ENCODE measurements around the gene BSND. TPM values are rescaled to one million over a fixed set of nuclear protein-coding genes. Genes with fewer than 3 reads are reported as not detected.

Gene BSND
- total RNA-seq, 2 donors from 2014 or later: 0.13 to 0.20 TPM

DNA sequence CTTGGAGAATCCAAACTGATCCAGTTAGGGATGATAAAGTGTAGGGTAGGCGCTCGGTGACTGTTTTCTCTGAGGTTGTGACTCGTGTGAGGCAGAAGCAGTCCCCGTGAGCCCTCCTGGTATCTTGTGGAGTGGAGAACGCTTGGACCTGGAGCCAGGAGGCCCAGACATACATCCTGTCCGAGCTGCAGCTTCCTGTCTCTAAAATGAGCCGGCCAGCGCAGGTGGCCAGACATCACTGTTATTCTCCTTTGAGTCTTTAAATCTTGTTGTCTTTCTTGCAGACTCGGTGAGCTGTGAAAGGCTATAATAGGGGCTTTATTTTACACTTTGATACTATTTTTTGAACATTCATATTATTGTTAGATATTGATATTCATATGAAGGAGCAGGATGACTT, 52.9 kb downstream of the BSND start:
- no peak for DNase-seq
- H3K27me3 ChIP-seq (ENCODE audit: control insufficient read depth, insufficient read depth, low read length, poor library complexity, severe bottlenecking): no peaks in the 10 kb centered on the region
- H3K9me3 ChIP-seq (ENCODE audit: control insufficient read depth, low read length): no peaks in the 10 kb centered on the region
- H3K4me1 ChIP-seq (ENCODE audit: control insufficient read depth, insufficient read depth, low read length): peaks cover 5% of the 10 kb centered on the region
- Mint-ChIP-seq H3K27me3 (ENCODE audit: insufficient read depth) (no peaks in the 10 kb centered on the region), H3K9me3 (no peaks in the 10 kb centered on the region), H3K4me3 (no peak overlapping the region), H3K4me1 (peaks cover 8% of the 10 kb centered on the region), H3K27ac (no peak overlapping the region), H3K36me3 (ENCODE audit: low read depth) (peaks cover 27% of the 10 kb centered on the region)
- H3K4me3 ChIP-seq (ENCODE audit: low read length): no peak overlapping the region
- H3K36me3 ChIP-seq (ENCODE audit: control insufficient read depth, insufficient read depth, low read length): peaks cover 3% of the 10 kb centered on the region
- 82 to 87% methylated on average over 6 to 9 of the region's 9 CpGs for WGBS, 2 experiments (ENCODE audit: insufficient coverage in 1 of 2, insufficient read length in 1 of 2)
- no peak overlapping the region for H3K9ac ChIP-seq (ENCODE audit: extremely low read depth, low read length, poor library complexity, severe bottlenecking)
- H3K27ac ChIP-seq (ENCODE audit: low read depth, low read length): no peak overlapping the region
- TF ChIP-seq, protein P1, sequence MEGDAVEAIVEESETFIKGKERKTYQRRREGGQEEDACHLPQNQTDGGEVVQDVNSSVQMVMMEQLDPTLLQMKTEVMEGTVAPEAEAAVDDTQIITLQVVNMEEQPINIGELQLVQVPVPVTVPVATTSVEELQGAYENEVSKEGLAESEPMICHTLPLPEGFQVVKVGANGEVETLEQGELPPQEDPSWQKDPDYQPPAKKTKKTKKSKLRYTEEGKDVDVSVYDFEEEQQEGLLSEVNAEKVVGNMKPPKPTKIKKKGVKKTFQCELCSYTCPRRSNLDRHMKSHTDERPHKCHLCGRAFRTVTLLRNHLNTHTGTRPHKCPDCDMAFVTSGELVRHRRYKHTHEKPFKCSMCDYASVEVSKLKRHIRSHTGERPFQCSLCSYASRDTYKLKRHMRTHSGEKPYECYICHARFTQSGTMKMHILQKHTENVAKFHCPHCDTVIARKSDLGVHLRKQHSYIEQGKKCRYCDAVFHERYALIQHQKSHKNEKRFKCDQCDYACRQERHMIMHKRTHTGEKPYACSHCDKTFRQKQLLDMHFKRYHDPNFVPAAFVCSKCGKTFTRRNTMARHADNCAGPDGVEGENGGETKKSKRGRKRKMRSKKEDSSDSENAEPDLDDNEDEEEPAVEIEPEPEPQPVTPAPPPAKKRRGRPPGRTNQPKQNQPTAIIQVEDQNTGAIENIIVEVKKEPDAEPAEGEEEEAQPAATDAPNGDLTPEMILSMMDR (conservative IDR thresholded peaks at IDR 0.05): no peak

DNA sequence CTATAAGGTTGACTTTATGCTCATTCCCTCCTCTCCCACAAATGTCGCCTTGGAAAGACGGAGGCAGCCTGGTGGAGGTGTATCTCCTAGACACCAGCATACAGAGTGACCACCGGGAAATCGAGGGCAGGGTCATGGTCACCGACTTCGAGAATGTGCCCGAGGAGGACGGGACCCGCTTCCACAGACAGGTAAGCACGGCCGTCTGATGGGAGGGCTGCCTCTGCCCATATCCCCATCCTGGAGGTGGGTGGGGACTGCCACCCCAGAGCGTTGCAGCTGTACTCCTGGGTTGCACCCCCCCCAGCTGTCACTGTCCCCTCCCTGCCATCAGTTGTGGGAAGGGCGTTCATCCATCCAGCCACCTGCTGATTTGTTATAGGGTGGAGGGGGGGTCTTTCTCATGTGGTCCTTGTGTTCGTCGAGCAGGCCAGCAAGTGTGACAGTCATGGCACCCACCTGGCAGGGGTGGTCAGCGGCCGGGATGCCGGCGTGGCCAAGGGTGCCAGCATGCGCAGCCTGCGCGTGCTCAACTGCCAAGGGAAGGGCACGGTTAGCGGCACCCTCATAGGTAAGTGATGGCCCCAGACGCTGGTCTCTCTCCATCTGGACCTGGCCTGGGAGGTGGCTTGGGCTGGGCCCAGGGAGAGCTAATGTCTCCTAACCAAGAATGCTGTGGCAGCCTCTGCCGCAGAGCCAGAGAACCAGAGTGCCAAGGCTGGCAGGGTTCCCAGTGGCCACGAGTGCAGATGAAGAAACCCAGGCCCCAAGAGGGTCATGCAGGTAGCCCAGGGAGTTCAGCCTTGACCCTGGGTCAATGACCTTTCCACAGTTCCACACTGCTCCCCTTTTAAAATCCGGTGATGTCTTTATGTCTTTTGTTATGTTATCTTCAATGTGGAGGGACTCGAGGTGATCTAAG, 53.7 kb downstream of the BSND start:
- H3K4me3 Mint-ChIP-seq: no peak overlapping the region
- Histone ChIP-seq H3K9ac (ENCODE audit: extremely low read depth, low read length, poor library complexity, severe bottlenecking) (no peak overlapping the region), H3K36me3 (ENCODE audit: control insufficient read depth, insufficient read depth, low read length) (peaks cover 3% of the 10 kb centered on the region), H3K4me3 (ENCODE audit: low read length) (no peak overlapping the region), H3K27ac (ENCODE audit: low read depth, low read length) (no peak overlapping the region), H3K9me3 (ENCODE audit: control insufficient read depth, low read length) (no peaks in the 10 kb centered on the region), H3K4me1 (ENCODE audit: control insufficient read depth, insufficient read depth, low read length) (peaks cover 5% of the 10 kb centered on the region), H3K27me3 (ENCODE audit: control insufficient read depth, insufficient read depth, low read length, poor library complexity, severe bottlenecking) (no peaks in the 10 kb centered on the region)
- peaks cover 25% of the 10 kb centered on the region for H3K36me3 Mint-ChIP-seq (ENCODE audit: low read depth)
- TF ChIP-seq, protein P1 (conservative IDR thresholded peaks at IDR 0.05): no peak
- no peak for DNase-seq
- WGBS, 2 experiments (ENCODE audit: insufficient coverage in 1 of 2, insufficient read length in 1 of 2): 88 to 93% methylated on average over 16 to 29 of the region's 29 CpGs
- no peaks in the 10 kb centered on the region for H3K9me3 Mint-ChIP-seq
- H3K27ac Mint-ChIP-seq: no peak overlapping the region
- no peaks in the 10 kb centered on the region for H3K27me3 Mint-ChIP-seq (ENCODE audit: insufficient read depth)
- H3K4me1 Mint-ChIP-seq: peaks cover 8% of the 10 kb centered on the region

DNA sequence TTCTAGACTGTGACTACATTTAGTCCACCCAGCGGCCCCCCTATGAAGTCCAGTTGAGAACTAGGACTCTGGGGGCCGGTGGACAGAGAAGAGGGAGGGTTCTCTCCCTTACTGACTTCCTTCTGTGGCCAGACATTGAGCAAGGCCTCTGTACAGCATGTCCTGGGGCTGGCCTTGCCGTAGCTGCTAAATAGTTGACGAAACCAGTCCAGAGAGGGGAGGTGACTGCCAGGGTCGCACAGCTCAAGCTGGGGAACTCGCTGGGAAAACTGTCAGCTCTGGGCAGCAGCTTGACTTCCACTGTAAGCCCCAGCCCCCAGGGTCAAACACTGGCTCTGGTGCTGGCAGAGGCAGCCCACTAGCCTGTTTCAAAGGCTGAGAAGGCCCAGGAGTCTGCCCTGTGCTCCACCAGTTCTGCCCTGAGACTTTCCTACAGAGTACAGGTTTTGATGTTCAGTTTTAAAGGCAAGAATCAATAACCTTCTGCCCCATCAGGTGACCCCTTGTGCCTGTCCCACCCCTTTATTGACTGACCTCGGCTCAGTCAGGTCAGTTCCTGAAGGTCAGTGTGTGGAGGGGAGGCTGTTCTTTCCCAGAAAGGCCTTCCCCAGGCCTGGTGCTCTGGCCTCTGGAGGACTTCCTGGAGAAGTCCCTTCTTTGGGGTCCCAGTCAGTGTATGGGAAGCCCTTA, 54.7 kb downstream of the BSND start:
- Histone ChIP-seq H3K4me3 (ENCODE audit: low read length) (no peak overlapping the region), H3K27me3 (ENCODE audit: control insufficient read depth, insufficient read depth, low read length, poor library complexity, severe bottlenecking) (no peaks in the 10 kb centered on the region), H3K27ac (ENCODE audit: low read depth, low read length) (no peak overlapping the region), H3K9me3 (ENCODE audit: control insufficient read depth, low read length) (no peaks in the 10 kb centered on the region), H3K4me1 (ENCODE audit: control insufficient read depth, insufficient read depth, low read length) (peaks cover 2% of the 10 kb centered on the region), H3K9ac (ENCODE audit: extremely low read depth, low read length, poor library complexity, severe bottlenecking) (no peak overlapping the region), H3K36me3 (ENCODE audit: control insufficient read depth, insufficient read depth, low read length) (peaks cover 3% of the 10 kb centered on the region)
- WGBS, 2 experiments (ENCODE audit: insufficient coverage in 1 of 2, insufficient read length in 1 of 2): 78 to 79% methylated on average over 4 to 7 of the region's 7 CpGs
- Mint-ChIP-seq H3K4me1 (peaks cover 8% of the 10 kb centered on the region), H3K27ac (no peak overlapping the region), H3K27me3 (ENCODE audit: insufficient read depth) (no peaks in the 10 kb centered on the region), H3K9me3 (no peaks in the 10 kb centered on the region), H3K36me3 (ENCODE audit: low read depth) (peaks cover 32% of the 10 kb centered on the region), H3K4me3 (no peak overlapping the region)
- TF ChIP-seq, protein P1 (conservative IDR thresholded peaks at IDR 0.05): no peak
- DNase-seq: no peak
